Measurements from ENCODE around the gene CNNM3.

The CNNM3 gene

DNA sequence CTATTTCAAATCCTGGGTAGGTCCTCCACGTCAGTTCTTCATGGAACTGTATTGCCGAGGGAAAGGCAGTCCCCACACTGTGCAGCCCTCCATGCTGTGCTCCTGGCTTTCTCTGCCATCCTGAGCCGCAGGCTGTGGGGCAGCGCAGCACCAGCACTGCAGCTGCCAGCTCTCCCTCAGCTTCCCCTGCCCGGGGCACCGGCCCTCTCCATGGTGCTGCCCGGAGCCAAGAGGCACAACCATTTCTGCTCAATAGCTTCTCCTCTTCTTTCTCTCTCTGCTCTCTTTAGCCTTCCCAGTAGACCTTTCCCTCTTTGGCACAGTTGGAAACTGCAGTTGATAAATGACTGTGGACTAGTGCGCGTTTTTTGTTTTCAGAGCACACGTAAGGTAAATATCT is 15.6 kb downstream of the CNNM3 start:
- peak overlapping the region; percentile 85 for H3K27ac Mint-ChIP-seq
- H3K4me3 Mint-ChIP-seq: no peak overlapping the region
- H3K27me3 Mint-ChIP-seq (ENCODE audit: low read depth, poor library complexity): peaks cover 2% of the 10 kb centered on the region
- peaks cover 30% of the 10 kb centered on the region for H3K4me1 Mint-ChIP-seq
- TF ChIP-seq CTCF (IDR thresholded peaks at IDR 0.05): no peak
- peak; percentile 46 for DNase-seq
- no peaks in the 10 kb centered on the region for H3K9me3 Mint-ChIP-seq
- H3K36me3 Mint-ChIP-seq (ENCODE audit: low read depth): peaks cover 61% of the 10 kb centered on the region

GRCh38 chr2:96832408-96832753 is 16.3 kb downstream of the CNNM3 start:
- TF ChIP-seq CTCF (IDR thresholded peaks at IDR 0.05): no peak
- Mint-ChIP-seq H3K9me3 (no peaks in the 10 kb centered on the region), H3K4me1 (peaks cover 30% of the 10 kb centered on the region), H3K36me3 (ENCODE audit: low read depth) (peaks cover 68% of the 10 kb centered on the region), H3K4me3 (no peak overlapping the region), H3K27ac (peak overlapping the region; percentile 69), H3K27me3 (ENCODE audit: low read depth, poor library complexity) (peaks cover 2% of the 10 kb centered on the region)
- DNase-seq: no peak

- DNase-seq: peak; percentile 86
- Mint-ChIP-seq H3K27me3 (ENCODE audit: low read depth, poor library complexity) (peaks cover 2% of the 10 kb centered on the region), H3K9me3 (no peaks in the 10 kb centered on the region), H3K4me1 (peaks cover 32% of the 10 kb centered on the region), H3K36me3 (ENCODE audit: low read depth) (peaks cover 68% of the 10 kb centered on the region), H3K27ac (peak overlapping the region; percentile 99), H3K4me3 (peak overlapping the region; percentile 71)
- TF ChIP-seq CTCF (IDR thresholded peaks at IDR 0.05): no peak
Observed at GRCh38 chr2:96832754-96833507, 16.9 kb downstream of the CNNM3 start.

- peaks cover 39% of the 10 kb centered on the region for H3K4me1 Mint-ChIP-seq
- H3K4me3 Mint-ChIP-seq: no peak overlapping the region
- no peak for DNase-seq
- H3K9me3 Mint-ChIP-seq: no peaks in the 10 kb centered on the region
- peak overlapping the region; percentile 39 for H3K27ac Mint-ChIP-seq
- peaks cover 43% of the 10 kb centered on the region for H3K36me3 Mint-ChIP-seq (ENCODE audit: low read depth)
- peaks cover 2% of the 10 kb centered on the region for H3K27me3 Mint-ChIP-seq (ENCODE audit: low read depth, poor library complexity)
- TF ChIP-seq CTCF (IDR thresholded peaks at IDR 0.05): no peak
Observed at GRCh38 chr2:96835830-96836229, 19.8 kb downstream of the CNNM3 start.

GRCh38 chr2:96837575-96837974 is 21.5 kb downstream of the CNNM3 start:
- Mint-ChIP-seq H3K27me3 (ENCODE audit: low read depth, poor library complexity) (no peaks in the 10 kb centered on the region), H3K36me3 (ENCODE audit: low read depth) (peaks cover 29% of the 10 kb centered on the region), H3K9me3 (no peaks in the 10 kb centered on the region), H3K4me3 (no peak overlapping the region), H3K27ac (no peak overlapping the region), H3K4me1 (peaks cover 39% of the 10 kb centered on the region)
- no peak for TF ChIP-seq CTCF (IDR thresholded peaks at IDR 0.05)
- DNase-seq: no peak

Data from nephron progenitor cell (in vitro differentiated cells).